ENCODE results near the gene CBX3. TPM values are rescaled to one million over a fixed set of nuclear protein-coding genes. Genes with fewer than 3 reads are reported as not detected.
A peak's percentile ranks its signal among the peaks of the same experiment; 100 is the strongest.

The CBX3 gene
- total RNA-seq, 1 donor from 2014 or later = 52.1 TPM

DNA sequence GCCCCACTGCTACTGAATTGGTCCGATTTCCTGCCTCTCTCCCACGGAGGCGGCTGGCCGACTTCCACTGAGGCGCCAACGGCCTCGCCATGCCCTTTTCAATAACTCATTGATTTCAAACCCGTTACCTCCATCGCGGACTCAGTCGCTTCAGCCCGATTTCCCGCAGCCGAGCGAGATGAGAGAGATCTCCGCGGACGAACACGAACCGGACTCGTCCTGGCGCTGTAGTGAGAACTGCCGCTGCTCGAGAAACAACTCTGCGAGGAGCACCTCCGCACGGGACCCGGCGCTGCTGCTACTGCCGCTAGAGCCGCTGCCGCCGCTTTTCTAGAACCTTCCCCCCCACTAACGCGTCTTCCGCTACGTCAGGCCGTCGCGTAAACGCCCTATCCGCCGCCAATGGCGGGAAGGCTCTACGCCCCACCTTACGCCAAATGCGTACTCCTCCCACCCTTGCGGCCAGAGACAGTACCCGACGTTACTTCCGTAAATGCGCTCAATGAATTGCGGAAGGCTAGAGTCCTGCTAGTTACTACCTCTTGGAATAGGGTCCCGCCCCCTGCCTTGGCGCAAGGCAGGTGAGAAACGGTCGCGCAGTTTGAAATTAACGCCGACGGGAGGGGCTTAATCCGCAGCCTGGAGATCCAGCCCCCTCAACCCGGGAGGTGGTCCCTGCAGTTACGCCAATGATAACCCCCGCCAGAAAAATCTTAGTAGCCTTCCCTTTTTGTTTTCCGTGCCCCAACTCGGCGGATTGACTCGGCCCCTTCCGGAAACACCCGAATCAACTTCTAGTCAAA lies 900 bp upstream of the CBX3 start, which contains the start of gene HNRNPA2B1:
HNRNPA2B1 (minus strand) TSS at position 303 of the 803 bp plus-strand sequence; CDS start at position 134, 169 bp downstream.
- DNase-seq (ENCODE audit: extremely low spot score in 2 of 2) = peak; percentile 98 to 99
- Histone ChIP-seq H3K4me3 (peak within 1 kb of the TSS; percentile 81 to 98), H3K4me1 (peaks cover 57% of the 10 kb centered on the region), H3K9me3 (no peaks in the 10 kb centered on the region), H3K27me3 (no peaks in the 10 kb centered on the region), H3K27ac (peak within 1 kb of the TSS; percentile 100), H3K36me3 (peaks cover 0 to 21% of the 10 kb centered on the region in 2 donors)
- TF ChIP-seq POLR2AphosphoS5 (IDR thresholded peaks at IDR 0.05; ENCODE audit: insufficient read depth in 1 of 2, low read depth in 1 of 2) (peak; percentile 93 to 100), POLR2A (IDR thresholded peaks at IDR 0.05) (peak; percentile 57 to 100)
- TF ChIP-seq, protein P1, sequence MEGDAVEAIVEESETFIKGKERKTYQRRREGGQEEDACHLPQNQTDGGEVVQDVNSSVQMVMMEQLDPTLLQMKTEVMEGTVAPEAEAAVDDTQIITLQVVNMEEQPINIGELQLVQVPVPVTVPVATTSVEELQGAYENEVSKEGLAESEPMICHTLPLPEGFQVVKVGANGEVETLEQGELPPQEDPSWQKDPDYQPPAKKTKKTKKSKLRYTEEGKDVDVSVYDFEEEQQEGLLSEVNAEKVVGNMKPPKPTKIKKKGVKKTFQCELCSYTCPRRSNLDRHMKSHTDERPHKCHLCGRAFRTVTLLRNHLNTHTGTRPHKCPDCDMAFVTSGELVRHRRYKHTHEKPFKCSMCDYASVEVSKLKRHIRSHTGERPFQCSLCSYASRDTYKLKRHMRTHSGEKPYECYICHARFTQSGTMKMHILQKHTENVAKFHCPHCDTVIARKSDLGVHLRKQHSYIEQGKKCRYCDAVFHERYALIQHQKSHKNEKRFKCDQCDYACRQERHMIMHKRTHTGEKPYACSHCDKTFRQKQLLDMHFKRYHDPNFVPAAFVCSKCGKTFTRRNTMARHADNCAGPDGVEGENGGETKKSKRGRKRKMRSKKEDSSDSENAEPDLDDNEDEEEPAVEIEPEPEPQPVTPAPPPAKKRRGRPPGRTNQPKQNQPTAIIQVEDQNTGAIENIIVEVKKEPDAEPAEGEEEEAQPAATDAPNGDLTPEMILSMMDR (IDR thresholded peaks at IDR 0.05) = peak in 1 of 3 experiments; percentile 16
- intact Hi-C loops (cut with DNase I) = loop anchor here (10.0 kb wide), 1 partner anchor 954 kb away; the partner anchor contains the start of genes HOXA3 and HOXA7

DNA sequence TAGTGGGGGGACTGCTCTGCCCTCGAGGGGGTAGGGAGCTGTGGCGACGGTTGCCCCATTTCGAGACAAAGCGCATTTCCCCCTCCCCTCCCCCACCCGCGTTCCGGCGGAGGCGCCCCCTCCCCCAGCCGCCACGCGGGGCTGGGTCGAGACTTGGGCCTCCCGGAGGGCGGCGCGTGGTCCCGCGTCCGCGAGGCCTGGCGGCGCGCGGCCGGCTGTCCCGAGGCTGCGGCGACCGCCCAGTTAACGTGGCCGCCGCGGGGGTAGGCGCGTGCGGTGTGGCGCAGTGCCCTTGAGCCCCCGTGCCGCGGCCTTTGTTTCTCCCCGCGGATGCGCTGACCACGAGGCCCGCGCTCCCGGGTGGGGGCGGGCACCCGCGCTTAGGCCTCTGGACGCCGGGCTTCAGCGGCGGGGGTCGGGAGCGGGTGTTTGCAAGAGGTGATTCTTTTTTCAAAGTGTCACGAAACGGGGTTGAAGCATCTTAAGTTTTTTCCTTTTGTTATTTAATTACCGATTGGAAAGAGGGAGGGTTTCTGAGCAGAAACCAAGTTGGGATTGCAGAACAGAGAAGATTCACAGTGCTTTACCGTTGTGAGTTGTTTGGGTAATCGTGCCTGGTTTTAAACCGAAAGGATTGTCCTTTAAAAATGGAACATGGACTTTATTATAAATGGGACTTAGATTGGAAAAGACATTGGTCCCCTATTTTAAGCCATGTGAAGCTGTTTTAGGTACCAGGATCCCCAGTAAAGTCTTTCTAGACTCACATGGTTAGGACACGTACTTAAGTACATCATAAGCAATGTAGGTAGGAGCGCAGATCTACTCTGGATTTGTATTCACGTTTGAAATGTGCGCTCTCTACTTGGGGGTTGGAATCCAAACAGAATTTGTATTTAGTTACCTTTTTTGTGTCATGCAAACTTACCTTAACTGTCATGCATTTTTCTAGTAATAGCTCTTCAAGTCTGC lies 760 bp downstream of the CBX3 start:
- Histone ChIP-seq H3K4me3 (peak overlapping the region; percentile 81 to 98), H3K27ac (peak overlapping the region; percentile 100), H3K36me3 (peaks cover 0 to 15% of the 10 kb centered on the region in 2 donors), H3K4me1 (peaks cover 43% of the 10 kb centered on the region), H3K9me3 (no peaks in the 10 kb centered on the region), H3K27me3 (no peaks in the 10 kb centered on the region)
- intact Hi-C loops (cut with DNase I) = loop anchor here (10.0 kb wide), 1 partner anchor 952 kb away; the partner anchor contains the start of genes HOXA3 and HOXA7
- TF ChIP-seq, protein P1 (IDR thresholded peaks at IDR 0.05) = no peak
- no peak for TF ChIP-seq POLR2A (IDR thresholded peaks at IDR 0.05)
- DNase-seq (ENCODE audit: extremely low spot score in 2 of 2) = no peak

DNA sequence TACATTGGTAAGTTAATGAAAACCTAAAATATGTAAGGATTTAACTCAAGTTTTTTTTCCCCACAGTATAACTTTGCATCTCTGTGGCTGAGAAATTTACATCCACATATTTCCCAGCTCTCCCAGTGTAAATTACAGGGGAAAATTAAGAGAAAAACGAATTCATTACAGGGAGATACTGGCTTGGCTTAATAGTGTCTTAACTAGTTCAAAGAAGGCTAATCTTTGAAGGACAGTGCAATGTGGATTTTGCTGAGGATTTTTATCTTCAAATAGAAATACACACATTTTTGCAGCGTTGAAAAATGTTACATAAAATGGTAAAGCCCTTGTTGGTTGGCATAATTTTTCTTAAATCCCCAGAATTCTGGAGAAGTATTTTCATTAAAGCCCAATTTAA lies 1.5 kb downstream of the CBX3 start:
- intact Hi-C loops (cut with DNase I) = loop anchor here (10.0 kb wide), 1 partner anchor 952 kb away; the partner anchor contains the start of genes HOXA3 and HOXA7
- peak overlapping the region; percentile 81 to 98 for H3K4me3 ChIP-seq
- no peaks in the 10 kb centered on the region for H3K27me3 ChIP-seq
- TF ChIP-seq POLR2AphosphoS5 (IDR thresholded peaks at IDR 0.05; ENCODE audit: insufficient read depth in 1 of 2, low read depth in 1 of 2) = no peak
- TF ChIP-seq, protein P1 (IDR thresholded peaks at IDR 0.05) = no peak
- no peak for TF ChIP-seq POLR2A (IDR thresholded peaks at IDR 0.05)
- peak overlapping the region; percentile 100 for H3K27ac ChIP-seq
- peaks cover 0 to 16% of the 10 kb centered on the region in 2 donors for H3K36me3 ChIP-seq
- H3K9me3 ChIP-seq = no peaks in the 10 kb centered on the region
- H3K4me1 ChIP-seq = peaks cover 40% of the 10 kb centered on the region
- no peak for DNase-seq (ENCODE audit: extremely low spot score in 2 of 2)

DNA sequence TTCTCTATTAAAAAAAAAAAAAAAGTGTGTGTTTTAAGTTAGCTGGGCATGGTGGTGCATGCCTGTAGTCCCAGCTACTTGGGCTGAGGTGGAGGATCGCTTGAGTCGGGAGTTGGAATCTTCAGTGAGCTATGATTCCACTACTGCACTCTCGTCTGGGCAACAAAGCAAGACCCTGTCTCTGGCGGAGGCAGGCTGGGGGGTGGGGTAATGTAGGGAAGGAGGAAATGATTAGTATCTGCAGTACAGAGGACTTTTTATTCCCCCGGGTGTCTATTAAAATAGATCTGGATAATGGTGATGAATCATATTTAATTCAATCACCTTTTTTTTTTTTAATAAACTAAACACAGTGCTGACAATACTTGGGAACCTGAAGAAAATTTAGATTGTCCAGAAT lies 6.5 kb downstream of the CBX3 start:
- H3K36me3 ChIP-seq = peaks cover 0 to 58% of the 10 kb centered on the region in 2 donors
- no peaks in the 10 kb centered on the region for H3K27me3 ChIP-seq
- no peak for TF ChIP-seq POLR2A (IDR thresholded peaks at IDR 0.05)
- TF ChIP-seq POLR2AphosphoS5 (IDR thresholded peaks at IDR 0.05; ENCODE audit: insufficient read depth in 1 of 2, low read depth in 1 of 2) = no peak
- TF ChIP-seq, protein P1 (IDR thresholded peaks at IDR 0.05) = no peak
- no peak overlapping the region for H3K27ac ChIP-seq
- H3K9me3 ChIP-seq = no peaks in the 10 kb centered on the region
- no peak overlapping the region for H3K4me3 ChIP-seq
- intact Hi-C loops (cut with DNase I) = loop anchor here (10.0 kb wide), 1 partner anchor 947 kb away; the partner anchor contains the start of genes HOXA3 and HOXA7
- no peak for DNase-seq (ENCODE audit: extremely low spot score in 2 of 2)
- H3K4me1 ChIP-seq = peaks cover 34% of the 10 kb centered on the region

Measured in vagina (tissue), 2 donors.